ENCODE measurements around the gene BNIPL. TPM values are rescaled to one million over a fixed set of nuclear protein-coding genes. Genes with fewer than 3 reads are reported as not detected.

BNIPL gene
- total and polyA plus RNA-seq, 2 of the 8 experiments (the other 6 are each of a cell fraction or from before 2014, with no cell fraction given), result 2.4 to 3.3 TPM

GRCh38 chr1:151002051-151002450, 34.3 kb upstream of the BNIPL start (continued):
- no peak for TF ChIP-seq SRF (IDR thresholded peaks at IDR 0.05; ENCODE audit: low read depth, low read length)
- TF ChIP-seq NRF1 (IDR thresholded peaks at IDR 0.05; ENCODE audit: low read depth, low read length), result no peak

All from H1 (cell line).